ENCODE data around the gene UNC13A. TPM values are rescaled to one million over a fixed set of nuclear protein-coding genes. Genes with fewer than 3 reads are reported as not detected.

The UNC13A gene
- total RNA-seq, 1 donor from 2014 or later = 2.1 TPM

GRCh38 chr19:17616961-17617806, 71.0 kb downstream of the UNC13A start:
- no peak for TF ChIP-seq CTCF (IDR thresholded peaks at IDR 0.05)
- peak; percentile 82 for DNase-seq (ENCODE audit: low spot score)
- no peaks in the 10 kb centered on the region for H3K4me1 Mint-ChIP-seq (ENCODE audit: low read depth)
- peaks cover 3% of the 10 kb centered on the region for H3K27me3 Mint-ChIP-seq (ENCODE audit: low read depth)
- H3K36me3 Mint-ChIP-seq (ENCODE audit: low read depth) = peaks cover 5% of the 10 kb centered on the region
- peaks cover 11% of the 10 kb centered on the region for H3K9me3 Mint-ChIP-seq (ENCODE audit: low read depth)
- H3K27ac Mint-ChIP-seq (ENCODE audit: unreplicated experiment) = no peak overlapping the region
- H3K4me3 Mint-ChIP-seq (ENCODE audit: unreplicated experiment) = no peak overlapping the region

GRCh38 chr19:17616686-17616960, 71.5 kb downstream of the UNC13A start:
- Mint-ChIP-seq H3K27ac (ENCODE audit: unreplicated experiment) (no peak overlapping the region), H3K9me3 (ENCODE audit: low read depth) (peaks cover 7% of the 10 kb centered on the region), H3K4me3 (ENCODE audit: unreplicated experiment) (no peak overlapping the region), H3K36me3 (ENCODE audit: low read depth) (peaks cover 1% of the 10 kb centered on the region), H3K4me1 (ENCODE audit: low read depth) (no peaks in the 10 kb centered on the region), H3K27me3 (ENCODE audit: low read depth) (peaks cover 3% of the 10 kb centered on the region)
- TF ChIP-seq CTCF (IDR thresholded peaks at IDR 0.05) = no peak
- peak; percentile 47 for DNase-seq (ENCODE audit: low spot score)

GRCh38 chr19:17615889-17616685, 72.1 kb downstream of the UNC13A start:
- Mint-ChIP-seq H3K27ac (ENCODE audit: unreplicated experiment) (no peak overlapping the region), H3K4me3 (ENCODE audit: unreplicated experiment) (no peak overlapping the region), H3K27me3 (ENCODE audit: low read depth) (peaks cover 3% of the 10 kb centered on the region), H3K36me3 (ENCODE audit: low read depth) (no peaks in the 10 kb centered on the region), H3K4me1 (ENCODE audit: low read depth) (no peaks in the 10 kb centered on the region), H3K9me3 (ENCODE audit: low read depth) (peaks cover 1% of the 10 kb centered on the region)
- peak; percentile 61 for DNase-seq (ENCODE audit: low spot score)
- no peak for TF ChIP-seq CTCF (IDR thresholded peaks at IDR 0.05)

GRCh38 chr19:17614476-17614875, 73.7 kb downstream of the UNC13A start:
- Mint-ChIP-seq H3K4me1 (ENCODE audit: low read depth) (no peaks in the 10 kb centered on the region), H3K4me3 (ENCODE audit: unreplicated experiment) (no peak overlapping the region), H3K9me3 (ENCODE audit: low read depth) (no peaks in the 10 kb centered on the region), H3K27me3 (ENCODE audit: low read depth) (peaks cover 3% of the 10 kb centered on the region), H3K36me3 (ENCODE audit: low read depth) (no peaks in the 10 kb centered on the region), H3K27ac (ENCODE audit: unreplicated experiment) (no peak overlapping the region)
- DNase-seq (ENCODE audit: low spot score) = peak; percentile 59
- no peak for TF ChIP-seq CTCF (IDR thresholded peaks at IDR 0.05)

GRCh38 chr19:17611462-17612244, 76.5 kb downstream of the UNC13A start:
- H3K27ac Mint-ChIP-seq (ENCODE audit: unreplicated experiment) = no peak overlapping the region
- H3K9me3 Mint-ChIP-seq (ENCODE audit: low read depth) = no peaks in the 10 kb centered on the region
- H3K4me3 Mint-ChIP-seq (ENCODE audit: unreplicated experiment) = no peak overlapping the region
- peak; percentile 25 for DNase-seq (ENCODE audit: low spot score)
- TF ChIP-seq CTCF (IDR thresholded peaks at IDR 0.05) = no peak
- no peaks in the 10 kb centered on the region for H3K36me3 Mint-ChIP-seq (ENCODE audit: low read depth)
- H3K4me1 Mint-ChIP-seq (ENCODE audit: low read depth) = peaks cover 4% of the 10 kb centered on the region
- H3K27me3 Mint-ChIP-seq (ENCODE audit: low read depth) = no peaks in the 10 kb centered on the region
